Panc1 (cell line): ENCODE measurements around the gene TXNDC11.

Source experiments
- POLR2AphosphoS5 ChIP-seq: IDR thresholded peaks from 2 replicates; pipeline ENCODE4 v1.6.1; 2012; ENCODE audit warnings: mild to moderate bottlenecking, low read depth, low read length, moderate library complexity
- REST ChIP-seq, 2 experiments: IDR thresholded peaks; 2 replicates each; pipeline ENCODE4 v1.6.1; 2011 to 2012; ENCODE audit warnings: low read depth in 2 of 2, control low read depth in 1 of 2, low read length in 1 of 2, mild to moderate bottlenecking in 1 of 2, moderate library complexity in 1 of 2; ENCODE audit not compliant: insufficient read depth in 1 of 2
- SIN3A ChIP-seq: IDR thresholded peaks from 2 replicates; pipeline ENCODE4 v1.6.1; 2012; ENCODE audit warnings: low read depth, mild to moderate bottlenecking, low read length, moderate library complexity, borderline replicate concordance; ENCODE audit not compliant: insufficient read depth
- TCF7L2 ChIP-seq: IDR thresholded peaks from 2 replicates; pipeline ENCODE4 v1.6.1; 2011; ENCODE audit warnings: mild to moderate bottlenecking, low read depth, low read length, inconsistent platforms
- TF ChIP-seq, protein P1 (sequence below): fragments of 450-650 bp; IDR thresholded peaks from 2 replicates; pipeline ENCODE4 v1.5.1; 2017; ENCODE audit warnings: mild to moderate bottlenecking

DNA sequence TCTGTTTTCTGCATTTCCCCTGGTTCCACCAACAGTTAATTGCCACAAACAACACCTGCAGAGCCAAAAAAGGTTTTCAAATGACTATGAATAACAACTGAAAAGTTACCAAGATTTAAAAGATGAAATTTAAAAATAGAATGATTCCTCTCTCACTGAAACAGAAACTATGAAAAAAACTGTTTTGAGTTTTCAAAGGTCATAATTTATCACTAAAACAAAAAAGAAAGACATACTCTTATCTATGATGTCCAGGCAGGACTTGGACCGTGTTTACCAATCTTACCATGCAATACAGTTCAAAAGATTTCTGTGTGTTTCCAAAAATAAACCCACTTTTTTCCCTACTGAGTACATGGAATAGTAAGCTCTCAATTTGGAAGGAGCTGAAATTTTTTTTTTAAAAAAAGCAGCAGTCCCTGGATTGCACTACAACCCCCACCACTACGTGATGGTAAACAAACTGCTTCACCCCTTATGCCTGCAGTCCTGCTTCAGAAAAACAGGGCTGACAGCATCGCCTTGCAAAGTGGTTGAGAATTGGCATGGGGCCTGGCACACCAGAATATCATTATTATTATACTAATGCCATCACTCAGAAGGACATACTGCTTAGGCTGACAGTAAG, 8.5 kb downstream of the TXNDC11 start:
- TF ChIP-seq, protein P1, sequence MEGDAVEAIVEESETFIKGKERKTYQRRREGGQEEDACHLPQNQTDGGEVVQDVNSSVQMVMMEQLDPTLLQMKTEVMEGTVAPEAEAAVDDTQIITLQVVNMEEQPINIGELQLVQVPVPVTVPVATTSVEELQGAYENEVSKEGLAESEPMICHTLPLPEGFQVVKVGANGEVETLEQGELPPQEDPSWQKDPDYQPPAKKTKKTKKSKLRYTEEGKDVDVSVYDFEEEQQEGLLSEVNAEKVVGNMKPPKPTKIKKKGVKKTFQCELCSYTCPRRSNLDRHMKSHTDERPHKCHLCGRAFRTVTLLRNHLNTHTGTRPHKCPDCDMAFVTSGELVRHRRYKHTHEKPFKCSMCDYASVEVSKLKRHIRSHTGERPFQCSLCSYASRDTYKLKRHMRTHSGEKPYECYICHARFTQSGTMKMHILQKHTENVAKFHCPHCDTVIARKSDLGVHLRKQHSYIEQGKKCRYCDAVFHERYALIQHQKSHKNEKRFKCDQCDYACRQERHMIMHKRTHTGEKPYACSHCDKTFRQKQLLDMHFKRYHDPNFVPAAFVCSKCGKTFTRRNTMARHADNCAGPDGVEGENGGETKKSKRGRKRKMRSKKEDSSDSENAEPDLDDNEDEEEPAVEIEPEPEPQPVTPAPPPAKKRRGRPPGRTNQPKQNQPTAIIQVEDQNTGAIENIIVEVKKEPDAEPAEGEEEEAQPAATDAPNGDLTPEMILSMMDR: no peak
- no peak for TF ChIP-seq TCF7L2
- no peak for TF ChIP-seq REST (IDR thresholded peaks at IDR 0.05; ENCODE audit: insufficient read depth in 1 of 2, low read depth in 2 of 2, low read length in 1 of 2)
- TF ChIP-seq POLR2AphosphoS5: no peak
- no peak for TF ChIP-seq SIN3A
